Fibroblast of pulmonary artery (primary cell): ENCODE data around the gene AKR1D1.

ENCODE experiments used
- DNase-seq: peaks from one replicate; pipeline ENCODE4 v3.0.0-alpha.2; 2010; ENCODE audit warnings: low read depth
- H3K4me3 ChIP-seq: replicated peaks from 2 replicates; pipeline ENCODE4 v1.5.1; 2011; ENCODE audit warnings: low read depth, mild to moderate bottlenecking, control low read depth, low read length, moderate library complexity
- CTCF ChIP-seq: IDR thresholded peaks from 2 replicates; pipeline ENCODE4 v1.5.1; 2011; ENCODE audit warnings: mild to moderate bottlenecking, control low read depth, low read length, inconsistent platforms; ENCODE audit errors: missing control alignments

AKR1D1 gene, protein sequence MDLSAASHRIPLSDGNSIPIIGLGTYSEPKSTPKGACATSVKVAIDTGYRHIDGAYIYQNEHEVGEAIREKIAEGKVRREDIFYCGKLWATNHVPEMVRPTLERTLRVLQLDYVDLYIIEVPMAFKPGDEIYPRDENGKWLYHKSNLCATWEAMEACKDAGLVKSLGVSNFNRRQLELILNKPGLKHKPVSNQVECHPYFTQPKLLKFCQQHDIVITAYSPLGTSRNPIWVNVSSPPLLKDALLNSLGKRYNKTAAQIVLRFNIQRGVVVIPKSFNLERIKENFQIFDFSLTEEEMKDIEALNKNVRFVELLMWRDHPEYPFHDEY

GRCh38 chr7:138076196-138076595 is at the start of gene AKR1D1:
Gene AKR1D1, plus strand, starts transcription at chr7:138076459. Its CDS starts 60 bp downstream, at chr7:138076519.
- no peak within 1 kb of the TSS for H3K4me3 ChIP-seq
- TF ChIP-seq CTCF, result no peak
- DNase-seq, result no peak

GRCh38 chr7:138027100-138027499 is 49.2 kb upstream of the AKR1D1 start:
- DNase-seq, result no peak
- TF ChIP-seq CTCF, result no peak
- H3K4me3 ChIP-seq, result no peak overlapping the region

DNA sequence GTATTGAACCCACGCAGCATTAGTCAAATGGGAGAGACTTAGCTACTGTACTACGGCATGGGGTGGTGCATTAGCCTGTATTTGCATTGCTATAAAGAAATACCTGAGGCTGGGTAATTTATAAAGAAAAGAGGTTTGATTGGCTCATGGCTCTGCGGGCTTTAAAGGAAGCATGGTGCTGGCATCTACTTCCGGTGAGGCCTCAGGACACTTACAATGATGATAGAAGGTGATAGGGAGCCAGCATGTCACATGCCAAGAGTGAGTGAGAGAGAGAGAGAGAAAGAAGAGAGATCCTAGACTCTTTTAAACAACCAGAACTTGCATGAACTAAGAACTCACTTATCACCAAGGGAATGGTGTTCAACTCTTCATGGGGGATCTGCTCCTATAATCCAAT is 47.1 kb upstream of the AKR1D1 start:
- no peak for TF ChIP-seq CTCF
- DNase-seq, result no peak
- H3K4me3 ChIP-seq, result no peak overlapping the region

DNA sequence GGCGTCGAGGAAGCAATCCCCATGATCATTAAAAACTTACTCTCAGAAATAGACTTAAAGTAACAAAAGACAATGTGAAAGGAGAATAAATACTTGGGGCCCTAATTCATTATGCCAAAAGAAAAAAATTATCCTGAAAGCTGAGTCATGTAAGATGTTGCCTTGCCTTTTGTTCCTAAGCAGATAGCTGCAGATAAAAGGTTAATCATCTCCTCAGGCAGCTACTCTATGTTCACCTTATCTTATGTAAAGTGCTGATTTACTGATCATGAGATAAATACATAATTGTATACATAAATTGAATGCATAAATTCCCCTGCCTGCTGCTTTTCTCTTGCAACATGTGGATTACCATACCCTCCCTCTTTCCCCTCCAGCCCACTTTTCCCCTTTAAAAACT is 46.3 kb upstream of the AKR1D1 start:
- DNase-seq, result peak; percentile 16
- no peak overlapping the region for H3K4me3 ChIP-seq
- TF ChIP-seq CTCF, result no peak

- peak; percentile 6 for DNase-seq
- no peak for TF ChIP-seq CTCF
Measured at GRCh38 chr7:138030679-138031351, 45.4 kb upstream of the AKR1D1 start.

DNA sequence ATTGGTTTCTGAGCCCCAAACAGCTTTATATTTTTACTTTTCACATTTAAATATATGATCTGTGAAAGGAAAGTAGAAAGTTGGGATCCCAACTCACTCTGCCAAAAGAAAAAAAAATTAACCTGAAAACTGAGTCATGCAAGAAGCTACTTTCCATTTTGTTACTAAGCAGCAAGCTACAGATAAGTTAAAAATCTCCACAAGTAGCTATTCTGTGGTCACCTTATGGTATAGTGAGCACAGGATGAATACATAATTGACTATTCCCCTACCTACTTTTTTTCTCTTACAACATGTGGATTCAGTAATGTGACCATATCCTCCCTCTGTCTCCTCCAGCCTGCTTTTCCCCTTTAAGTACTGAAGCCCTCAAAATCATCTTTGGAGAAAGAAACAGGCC is 44.1 kb upstream of the AKR1D1 start:
- no peak overlapping the region for H3K4me3 ChIP-seq
- TF ChIP-seq CTCF, result no peak
- DNase-seq, result no peak

More at GRCh38 chr7:138030679-138031351, 45.4 kb upstream of the AKR1D1 start:
- H3K4me3 ChIP-seq, result no peak overlapping the region

- TF ChIP-seq CTCF, result no peak
- DNase-seq, result peak; percentile 37
- H3K4me3 ChIP-seq, result no peak overlapping the region
Measured at GRCh38 chr7:138032770-138033169, 43.5 kb upstream of the AKR1D1 start.
